SH-SY5Y (cell line): ENCODE data around the gene SPATA16.

Experiments used
- GATA2 ChIP-seq: IDR thresholded peaks from 2 replicates; pipeline ENCODE4 v1.6.1; 2011; ENCODE audit warnings: mild to moderate bottlenecking, low read depth, low read length
- GATA3 ChIP-seq: IDR thresholded peaks from 2 replicates; pipeline ENCODE4 v1.6.1; 2011; ENCODE audit warnings: low read depth, mild to moderate bottlenecking, low read length, moderate library complexity

- TF ChIP-seq GATA3 (no peak), GATA2 (no peak)
These were observed 110.8 kb downstream of the SPATA16 start for GRCh38 chr3:173030273-173030672.
